Fibroblast of lung (primary cell): ENCODE measurements around the gene BPHL. TPM values are rescaled to one million over a fixed set of nuclear protein-coding genes. Genes with fewer than 3 reads are reported as not detected.

Source experiments
- DNase-seq, 2 donors: peaks; one replicate each; pipeline versions ENCODE4 v3.0.0 to v3.0.0-alpha.2; 2010; ENCODE audit warnings: low read depth in 2 of 2
- H2AFZ ChIP-seq: 2 replicates; pipeline ENCODE4 v1.5.1; 2012; ENCODE audit warnings: low read length, control low read depth, inconsistent platforms
- H3K27ac ChIP-seq: 2 replicates; pipeline ENCODE4 v1.5.1; 2011; ENCODE audit warnings: low read length, control low read depth; ENCODE audit not compliant: insufficient read depth
- H3K27me3 ChIP-seq: 2 replicates; pipeline ENCODE4 v1.5.1; 2011; ENCODE audit warnings: mild to moderate bottlenecking, low read length; ENCODE audit not compliant: control insufficient read depth, insufficient read depth
- H3K36me3 ChIP-seq: 2 replicates; pipeline ENCODE4 v1.5.1; 2011; ENCODE audit warnings: low read length; ENCODE audit not compliant: control insufficient read depth, insufficient read depth
- H3K4me1 ChIP-seq: 2 replicates; pipeline ENCODE4 v1.5.1; 2011; ENCODE audit warnings: low read length; ENCODE audit not compliant: control insufficient read depth, insufficient read depth; ENCODE audit errors: extremely low read depth
- H3K4me2 ChIP-seq: 2 replicates; pipeline ENCODE4 v1.5.1; 2011; ENCODE audit warnings: low read length, control low read depth; ENCODE audit not compliant: insufficient read depth; ENCODE audit errors: extremely low read depth
- H3K4me3 ChIP-seq, 4 experiments: fragments of 200-600 bp in 1 of 4; sonication (generic) in 1 of 4; replicated peaks in 1 of 4; 2 replicates each; pipeline ENCODE4 v1.5.1; 2011 to 2016; ENCODE audit warnings: low read length in 4 of 4, low read depth in 3 of 4, mild to moderate bottlenecking in 3 of 4, control low read depth in 2 of 4, inconsistent platforms in 1 of 4, mixed read lengths in 1 of 4; ENCODE audit not compliant: insufficient read depth in 1 of 4; ENCODE audit errors: control extremely low read depth in 1 of 4
- H3K79me2 ChIP-seq: 2 replicates; pipeline ENCODE4 v1.5.1; 2012; ENCODE audit warnings: mild to moderate bottlenecking, low read length, inconsistent platforms; ENCODE audit not compliant: control insufficient read depth, insufficient read depth
- H3K9ac ChIP-seq: 2 replicates; pipeline ENCODE4 v1.5.1; 2011; ENCODE audit warnings: mild to moderate bottlenecking, low read length, control low read depth; ENCODE audit not compliant: insufficient read depth
- H3K9me3 ChIP-seq: 2 replicates; pipeline ENCODE4 v1.5.1; 2012; ENCODE audit warnings: low read depth, low read length; ENCODE audit not compliant: control insufficient read depth, insufficient read depth
- H4K20me1 ChIP-seq: 2 replicates; pipeline ENCODE4 v1.5.1; 2011; ENCODE audit warnings: low read length; ENCODE audit not compliant: control insufficient read depth, insufficient read depth; ENCODE audit errors: extremely low read depth
- EZH2 ChIP-seq: IDR thresholded peaks from 2 replicates; pipeline ENCODE4 v1.5.1; 2012; ENCODE audit warnings: low read length, control low read depth, mild to moderate bottlenecking; ENCODE audit errors: missing control alignments
- polyA plus RNA-seq, 2 donors: library from polyadenylated mRNA; depleted of rRNA in 1 of 2; stranded (reverse) in 1 of 2; unstranded in 1 of 2; fragments of >200 nt; gene quantifications; 2 replicates each; pipeline ENCODE4 v1.2.1, GENCODE V29; 2011 to 2012; ENCODE audit warnings: missing spikeins in 1 of 2
- total RNA-seq: library from RNA; depleted of rRNA; stranded (reverse); fragments of >200 nt; gene quantifications from 2 replicates; pipeline ENCODE4 v1.2.1, GENCODE V29; 2014
- TF ChIP-seq, protein P1 (sequence below), 2 donors: IDR thresholded peaks in 1 of 2; conservative IDR thresholded peaks in 1 of 2; 1 replicate in 1 of 2; 2 replicates in 1 of 2; pipeline ENCODE4 v1.5.1; 2011 to 2012; ENCODE audit warnings: low read length in 2 of 2, control low read depth in 1 of 2, inconsistent platforms in 1 of 2, low read depth in 1 of 2, mild to moderate bottlenecking in 1 of 2

The BPHL gene
- total and polyA plus RNA-seq, 2 donors (not counting 1 experiment from before 2014, with no cell fraction given) = 16.6 to 20.6 TPM

DNA sequence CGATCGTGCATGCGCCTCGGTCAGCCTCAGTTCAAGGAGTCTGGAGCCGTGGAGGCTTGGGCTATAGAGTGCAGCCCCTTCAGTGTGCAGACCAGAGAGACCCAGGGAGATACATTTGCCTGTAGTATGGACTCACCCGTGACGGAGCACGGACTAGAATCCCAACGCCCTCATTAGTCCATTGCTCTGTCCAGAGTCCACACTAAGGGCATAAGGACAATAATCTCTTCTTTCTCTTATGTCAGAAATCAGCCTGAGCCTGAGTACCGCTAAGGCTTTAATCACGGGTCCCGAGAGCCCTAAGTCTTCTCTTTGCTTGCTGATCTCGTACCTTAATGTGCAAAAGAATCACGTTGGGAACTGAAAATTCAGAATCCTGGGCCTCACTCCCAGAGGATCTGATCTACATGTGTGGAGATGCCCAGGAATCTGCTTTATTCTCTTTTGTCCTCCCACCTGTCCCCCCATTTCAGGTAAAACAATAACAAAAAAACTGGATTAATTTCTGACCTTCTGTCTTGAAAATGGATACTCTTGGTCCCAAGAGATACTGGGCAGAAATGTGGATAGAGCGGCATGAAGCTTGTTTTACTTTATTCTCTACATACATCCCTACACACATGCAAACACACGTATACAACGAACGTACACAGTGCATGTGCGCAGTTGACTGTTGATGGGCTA is 671 bp downstream of the BPHL start:
- H3K4me1 ChIP-seq = no peaks in the 10 kb centered on the region
- H4K20me1 ChIP-seq = no peaks in the 10 kb centered on the region
- H3K36me3 ChIP-seq = peaks cover 2% of the 10 kb centered on the region
- H3K4me2 ChIP-seq = peak overlapping the region; percentile 88
- H3K79me2 ChIP-seq = no peaks in the 10 kb centered on the region
- peak overlapping the region; percentile 92 for H2AFZ ChIP-seq
- no peak for TF ChIP-seq EZH2
- TF ChIP-seq, protein P1, sequence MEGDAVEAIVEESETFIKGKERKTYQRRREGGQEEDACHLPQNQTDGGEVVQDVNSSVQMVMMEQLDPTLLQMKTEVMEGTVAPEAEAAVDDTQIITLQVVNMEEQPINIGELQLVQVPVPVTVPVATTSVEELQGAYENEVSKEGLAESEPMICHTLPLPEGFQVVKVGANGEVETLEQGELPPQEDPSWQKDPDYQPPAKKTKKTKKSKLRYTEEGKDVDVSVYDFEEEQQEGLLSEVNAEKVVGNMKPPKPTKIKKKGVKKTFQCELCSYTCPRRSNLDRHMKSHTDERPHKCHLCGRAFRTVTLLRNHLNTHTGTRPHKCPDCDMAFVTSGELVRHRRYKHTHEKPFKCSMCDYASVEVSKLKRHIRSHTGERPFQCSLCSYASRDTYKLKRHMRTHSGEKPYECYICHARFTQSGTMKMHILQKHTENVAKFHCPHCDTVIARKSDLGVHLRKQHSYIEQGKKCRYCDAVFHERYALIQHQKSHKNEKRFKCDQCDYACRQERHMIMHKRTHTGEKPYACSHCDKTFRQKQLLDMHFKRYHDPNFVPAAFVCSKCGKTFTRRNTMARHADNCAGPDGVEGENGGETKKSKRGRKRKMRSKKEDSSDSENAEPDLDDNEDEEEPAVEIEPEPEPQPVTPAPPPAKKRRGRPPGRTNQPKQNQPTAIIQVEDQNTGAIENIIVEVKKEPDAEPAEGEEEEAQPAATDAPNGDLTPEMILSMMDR (conservative IDR thresholded peaks at IDR 0.05 in 1 of 2, IDR thresholded peaks at IDR 0.05 in 1 of 2; ENCODE audit: low read depth in 1 of 2, low read length in 2 of 2) = no peak
- H3K27me3 ChIP-seq = no peaks in the 10 kb centered on the region
- no peaks in the 10 kb centered on the region for H3K9me3 ChIP-seq
- H3K27ac ChIP-seq = peak overlapping the region; percentile 92
- H3K9ac ChIP-seq = peak overlapping the region; percentile 91
- peak overlapping the region; percentile 74 to 92 (median 82) for H3K4me3 ChIP-seq
- peak; percentile 35 to 44 for DNase-seq

GRCh38 chr6:3120765-3121089 is 2.2 kb downstream of the BPHL start:
- no peak for TF ChIP-seq EZH2
- TF ChIP-seq, protein P1 (conservative IDR thresholded peaks at IDR 0.05 in 1 of 2, IDR thresholded peaks at IDR 0.05 in 1 of 2; ENCODE audit: low read depth in 1 of 2, low read length in 2 of 2) = no peak
- no peak overlapping the region for H2AFZ ChIP-seq
- H3K9me3 ChIP-seq = no peaks in the 10 kb centered on the region
- H3K27me3 ChIP-seq = no peaks in the 10 kb centered on the region
- no peak overlapping the region for H3K4me3 ChIP-seq
- no peaks in the 10 kb centered on the region for H3K36me3 ChIP-seq
- no peak overlapping the region for H3K4me2 ChIP-seq
- no peaks in the 10 kb centered on the region for H3K4me1 ChIP-seq
- no peaks in the 10 kb centered on the region for H3K79me2 ChIP-seq
- H3K9ac ChIP-seq = no peak overlapping the region
- no peaks in the 10 kb centered on the region for H4K20me1 ChIP-seq
- H3K27ac ChIP-seq = no peak overlapping the region
- DNase-seq = no peak

GRCh38 chr6:3122823-3123182 is 4.3 kb downstream of the BPHL start:
- Histone ChIP-seq H3K27me3 (no peaks in the 10 kb centered on the region), H3K4me2 (no peak overlapping the region), H4K20me1 (no peaks in the 10 kb centered on the region), H3K4me3 (no peak overlapping the region), H3K79me2 (no peaks in the 10 kb centered on the region), H2AFZ (no peak overlapping the region), H3K4me1 (no peaks in the 10 kb centered on the region), H3K9ac (no peak overlapping the region), H3K27ac (no peak overlapping the region), H3K36me3 (no peaks in the 10 kb centered on the region), H3K9me3 (no peaks in the 10 kb centered on the region)
- DNase-seq = no peak
- TF ChIP-seq, protein P1 (conservative IDR thresholded peaks at IDR 0.05 in 1 of 2, IDR thresholded peaks at IDR 0.05 in 1 of 2; ENCODE audit: low read depth in 1 of 2, low read length in 2 of 2) = no peak
- no peak for TF ChIP-seq EZH2
